Mesenchymal stem cell (in vitro differentiated cells and primary cell): ENCODE measurements around the gene CTNNA3.

Source experiments
- DNase-seq: peaks from one replicate; pipeline ENCODE4 v3.0.0-alpha.2; 2013
- H2AFZ ChIP-seq: one replicate; pipeline ENCODE4 v1.6.1; 2013; ENCODE audit warnings: low read depth, mild to moderate bottlenecking, control low read depth, inconsistent platforms, low read length, moderate library complexity
- H2AK5ac ChIP-seq: 2 replicates; pipeline ENCODE4 v1.6.1; 2013; ENCODE audit warnings: low read length, moderate library complexity, mild to moderate bottlenecking, inconsistent platforms; ENCODE audit not compliant: severe bottlenecking
- H2BK120ac ChIP-seq: one replicate; pipeline ENCODE4 v1.6.1; 2013; ENCODE audit warnings: low read depth, mild to moderate bottlenecking, inconsistent platforms, low read length, moderate library complexity
- H2BK12ac ChIP-seq, 2 experiments: one replicate each; pipeline ENCODE4 v1.6.1; 2013; ENCODE audit warnings: inconsistent platforms in 2 of 2, low read length in 2 of 2, mild to moderate bottlenecking in 2 of 2, moderate library complexity in 2 of 2, control low read depth in 1 of 2
- H2BK15ac ChIP-seq: one replicate; pipeline ENCODE4 v1.6.1; 2013; ENCODE audit warnings: mild to moderate bottlenecking, low read depth, inconsistent platforms; ENCODE audit not compliant: poor library complexity, severe bottlenecking
- H2BK5ac ChIP-seq: 2 replicates; pipeline ENCODE4 v1.6.1; 2013; ENCODE audit warnings: low read depth, mild to moderate bottlenecking, low read length, control low read depth, inconsistent platforms; ENCODE audit not compliant: poor library complexity, severe bottlenecking
- H3K14ac ChIP-seq, 2 experiments: one replicate each; pipeline ENCODE4 v1.6.1; 2013; ENCODE audit warnings: inconsistent platforms in 2 of 2, low read length in 2 of 2, control low read depth in 1 of 2, mild to moderate bottlenecking in 1 of 2, moderate library complexity in 1 of 2
- H3K18ac ChIP-seq, 2 experiments: one replicate each; pipeline ENCODE4 v1.6.1; 2013; ENCODE audit warnings: inconsistent platforms in 2 of 2, low read length in 2 of 2, control low read depth in 1 of 2, low read depth in 1 of 2, mild to moderate bottlenecking in 1 of 2
- H3K23ac ChIP-seq, 2 experiments: one replicate each; pipeline ENCODE4 v1.6.1; 2013; ENCODE audit warnings: inconsistent platforms in 2 of 2, low read length in 2 of 2, mild to moderate bottlenecking in 2 of 2, moderate library complexity in 2 of 2, control low read depth in 1 of 2
- H3K27ac ChIP-seq: 2 replicates; pipeline ENCODE4 v1.5.1; 2013; ENCODE audit warnings: mild to moderate bottlenecking, moderate library complexity, low read length, control low read depth, inconsistent platforms; ENCODE audit not compliant: poor library complexity, severe bottlenecking
- H3K27me3 ChIP-seq, 2 experiments: 2 replicates each; pipeline versions ENCODE4 v1.6.1 to v1.7.0; 2013; ENCODE audit warnings: low read length in 2 of 2, mild to moderate bottlenecking in 2 of 2, moderate library complexity in 2 of 2, control low read depth in 1 of 2, inconsistent platforms in 1 of 2; ENCODE audit not compliant: control insufficient read depth in 1 of 2, insufficient read depth in 1 of 2
- H3K36me3 ChIP-seq, 2 experiments: 2 replicates each; pipeline versions ENCODE4 v1.6.1 to v1.7.0; 2013; ENCODE audit warnings: low read length in 2 of 2, control low read depth in 1 of 2, inconsistent platforms in 1 of 2, low read depth in 1 of 2, mild to moderate bottlenecking in 1 of 2; ENCODE audit not compliant: insufficient read depth in 2 of 2, control insufficient read depth in 1 of 2
- H3K4ac ChIP-seq, 2 experiments: one replicate each; pipeline ENCODE4 v1.6.1; 2013; ENCODE audit warnings: inconsistent platforms in 2 of 2, low read length in 2 of 2, mild to moderate bottlenecking in 2 of 2, moderate library complexity in 2 of 2, control low read depth in 1 of 2, low read depth in 1 of 2
- H3K4me1 ChIP-seq: 2 replicates; pipeline ENCODE4 v1.6.1; 2013; ENCODE audit warnings: low read depth, low read length, control low read depth; ENCODE audit not compliant: control insufficient read depth, insufficient read depth
- H3K4me2 ChIP-seq: 2 replicates; pipeline ENCODE4 v1.6.1; 2013; ENCODE audit warnings: low read length, mild to moderate bottlenecking, inconsistent platforms; ENCODE audit not compliant: poor library complexity, severe bottlenecking
- H3K4me3 ChIP-seq, 2 experiments: 2 replicates each; pipeline versions ENCODE4 v1.5.1 to v1.7.0; 2013; ENCODE audit warnings: low read length in 2 of 2, mild to moderate bottlenecking in 2 of 2, control low read depth in 1 of 2, low read depth in 1 of 2; ENCODE audit not compliant: insufficient read depth in 1 of 2
- H3K79me1 ChIP-seq: replicated peaks from 2 replicates; pipeline ENCODE4 v1.6.1; 2013; ENCODE audit warnings: mild to moderate bottlenecking, control low read depth, low read length, inconsistent platforms; ENCODE audit not compliant: poor library complexity, severe bottlenecking
- H3K9ac ChIP-seq: 2 replicates; pipeline ENCODE4 v1.7.0; 2013; ENCODE audit warnings: mild to moderate bottlenecking, low read length, moderate library complexity
- H3K9me3 ChIP-seq: 2 replicates; pipeline ENCODE4 v1.7.0; 2013; ENCODE audit warnings: mild to moderate bottlenecking, low read length; ENCODE audit not compliant: control insufficient read depth
- H4K8ac ChIP-seq: one replicate; pipeline ENCODE4 v1.6.1; 2013; ENCODE audit warnings: inconsistent platforms, mild to moderate bottlenecking, low read length, moderate library complexity
- H4K91ac ChIP-seq: one replicate; pipeline ENCODE4 v1.6.1; 2013; ENCODE audit warnings: mild to moderate bottlenecking, low read length, inconsistent platforms
- WGBS: methylation state at CpG from one replicate; pipeline ENCODE4 v1.1.7; 2013; ENCODE audit warnings: mixed read lengths; 5-methylcytosine and 5-hydroxymethylcytosine counted together

Gene CTNNA3

GRCh38 chr10:66838656-66839055, 857.3 kb downstream of the CTNNA3 start:
- Histone ChIP-seq H3K4ac (no peak overlapping the region), H3K4me1 (peaks cover 1% of the 10 kb centered on the region), H2BK5ac (no peak overlapping the region), H2BK12ac (no peak overlapping the region), H3K9me3 (no peaks in the 10 kb centered on the region), H3K27me3 (no peaks in the 10 kb centered on the region), H2BK120ac (no peak overlapping the region), H4K91ac (no peak overlapping the region), H3K14ac (no peak overlapping the region), H3K18ac (no peak overlapping the region), H3K79me1 (no peaks in the 10 kb centered on the region), H2BK15ac (no peak overlapping the region), H4K8ac (no peak overlapping the region), H3K9ac (no peak overlapping the region), H2AK5ac (no peak overlapping the region), H3K27ac (peak overlapping the region; percentile 70), H3K36me3 (no peaks in the 10 kb centered on the region), H2AFZ (no peak overlapping the region), H3K4me2 (peak overlapping the region; percentile 8), H3K23ac (no peak overlapping the region), H3K4me3 (no peak overlapping the region)
- WGBS, result 57% methylated on average over 1 of the region's 3 CpGs
- DNase-seq, result no peak

GRCh38 chr10:66837990-66838389, 858.0 kb downstream of the CTNNA3 start:
- Histone ChIP-seq H3K27ac (peak overlapping the region; percentile 83), H2AK5ac (no peak overlapping the region), H3K4ac (no peak overlapping the region), H3K4me1 (peaks cover 1% of the 10 kb centered on the region), H3K23ac (no peak overlapping the region), H2AFZ (no peak overlapping the region), H3K4me3 (no peak overlapping the region), H3K79me1 (no peaks in the 10 kb centered on the region), H2BK15ac (no peak overlapping the region), H4K91ac (no peak overlapping the region), H2BK5ac (no peak overlapping the region), H3K9ac (no peak overlapping the region), H2BK12ac (no peak overlapping the region), H3K18ac (no peak overlapping the region), H3K14ac (no peak overlapping the region), H2BK120ac (no peak overlapping the region), H4K8ac (no peak overlapping the region), H3K4me2 (peak overlapping the region; percentile 32), H3K9me3 (no peaks in the 10 kb centered on the region), H3K27me3 (no peaks in the 10 kb centered on the region), H3K36me3 (no peaks in the 10 kb centered on the region)
- peak; percentile 49 for DNase-seq
- no CpG with 5 or more reads among the region's 1 CpG for WGBS

GRCh38 chr10:66837335-66837734, 858.7 kb downstream of the CTNNA3 start:
- Histone ChIP-seq H2BK5ac (peak overlapping the region; percentile 39), H2BK12ac (no peak overlapping the region), H4K8ac (no peak overlapping the region), H3K4me3 (no peak overlapping the region), H3K23ac (no peak overlapping the region), H3K4me2 (no peak overlapping the region), H3K14ac (no peak overlapping the region), H3K9me3 (no peaks in the 10 kb centered on the region), H2AK5ac (peak overlapping the region; percentile 39), H3K4me1 (peaks cover 1% of the 10 kb centered on the region), H3K18ac (no peak overlapping the region), H3K36me3 (no peaks in the 10 kb centered on the region), H3K27me3 (no peaks in the 10 kb centered on the region), H4K91ac (no peak overlapping the region), H3K79me1 (no peaks in the 10 kb centered on the region), H3K9ac (no peak overlapping the region), H3K4ac (no peak overlapping the region), H2BK15ac (no peak overlapping the region), H3K27ac (peak overlapping the region; percentile 83), H2AFZ (no peak overlapping the region), H2BK120ac (no peak overlapping the region)
- peak; percentile 18 for DNase-seq
- WGBS, result 45% methylated on average over 2 of the region's 2 CpGs

GRCh38 chr10:66836771-66837170, 859.2 kb downstream of the CTNNA3 start:
- Histone ChIP-seq H2AFZ (no peak overlapping the region), H3K36me3 (no peaks in the 10 kb centered on the region), H3K9me3 (no peaks in the 10 kb centered on the region), H3K27me3 (no peaks in the 10 kb centered on the region), H3K4ac (no peak overlapping the region), H2AK5ac (no peak overlapping the region), H3K18ac (no peak overlapping the region), H2BK15ac (no peak overlapping the region), H3K14ac (no peak overlapping the region), H3K4me1 (peaks cover 1% of the 10 kb centered on the region), H3K79me1 (no peaks in the 10 kb centered on the region), H3K23ac (no peak overlapping the region), H4K91ac (no peak overlapping the region), H2BK12ac (no peak overlapping the region), H4K8ac (no peak overlapping the region), H3K4me3 (no peak overlapping the region), H3K4me2 (no peak overlapping the region), H3K9ac (no peak overlapping the region), H2BK5ac (no peak overlapping the region), H2BK120ac (no peak overlapping the region), H3K27ac (no peak overlapping the region)
- WGBS, result 88% methylated on average over 2 of the region's 2 CpGs
- no peak for DNase-seq
